HEK293 (cell line): ENCODE measurements around the gene NAGPA.

Experiments
- CTCF ChIA-PET: fragments of 350-600 bp; formaldehyde crosslinking; extraction: SDS; loops from one replicate; lab custom pipeline; 2021; ENCODE audit warnings: antibody characterized with exemption; lab: Yijun Ruan, JAX
- POLR2A ChIA-PET: fragments of 300-600 bp; formaldehyde crosslinking; extraction: SDS; loops from one replicate; lab custom pipeline; 2020; ENCODE audit warnings: antibody characterized with exemption, inconsistent platforms; lab: Yijun Ruan, JAX
- H3K27ac ChIP-seq: fragments of 200-500 bp; sonication (Bioruptor generic); 2 replicates; pipeline ENCODE4 v1.5.1; 2014; ENCODE audit warnings: low read depth, low read length, control low read depth, inconsistent platforms; ENCODE audit errors: extremely low read depth
- H3K36me3 ChIP-seq, 2 experiments: fragments of 200-500 bp in 1 of 2; sonication (Bioruptor generic) in 1 of 2; 1 replicate in 1 of 2; 2 replicates in 1 of 2; pipeline ENCODE4 v1.5.1; 2014 to 2017; ENCODE audit warnings: inconsistent platforms in 2 of 2, low read length in 2 of 2; ENCODE audit not compliant: control insufficient read depth in 2 of 2, insufficient read depth in 1 of 2
- H3K4me1 ChIP-seq: fragments of 200-500 bp; sonication (Bioruptor generic); 2 replicates; pipeline ENCODE4 v1.5.1; 2014; ENCODE audit warnings: mild to moderate bottlenecking, low read length, inconsistent platforms; ENCODE audit not compliant: control insufficient read depth, insufficient read depth
- H3K4me3 ChIP-seq: 2 replicates; pipeline ENCODE4 v1.5.1; 2011; ENCODE audit warnings: low read depth, mild to moderate bottlenecking, control low read depth, low read length, moderate library complexity
- H3K9me3 ChIP-seq: fragments of 200-500 bp; sonication (Bioruptor generic); 2 replicates; pipeline ENCODE4 v1.5.1; 2014; ENCODE audit warnings: low read depth, low read length, inconsistent platforms; ENCODE audit not compliant: control insufficient read depth, insufficient read depth
- BCL11A ChIP-seq: fragments of 450-650 bp; formaldehyde crosslinking; IDR thresholded peaks from 2 replicates; pipeline ENCODE4 v1.5.1; 2016; ENCODE audit warnings: low read depth, missing biosample characterization, missing genetic modification characterization
- BCL11B ChIP-seq: fragments of 450-650 bp; formaldehyde crosslinking; IDR thresholded peaks from 2 replicates; pipeline ENCODE4 v1.5.1; 2016; ENCODE audit warnings: low read depth, missing biosample characterization, missing genetic modification characterization
- GLIS1 ChIP-seq: fragments of 450-650 bp; formaldehyde crosslinking; IDR thresholded peaks from 2 replicates; pipeline ENCODE4 v1.5.1; 2016; ENCODE audit warnings: missing biosample characterization, missing genetic modification characterization
- KLF16 ChIP-seq: fragments of 450-650 bp; formaldehyde crosslinking; IDR thresholded peaks from 2 replicates; pipeline ENCODE4 v1.5.1; 2017; ENCODE audit warnings: missing biosample characterization, missing genetic modification characterization
- KLF7 ChIP-seq: fragments of 450-650 bp; formaldehyde crosslinking; IDR thresholded peaks from 2 replicates; pipeline ENCODE4 v1.5.1; 2016; ENCODE audit warnings: missing biosample characterization, missing genetic modification characterization, borderline replicate concordance
- MEIS1 ChIP-seq: sonication (generic); formaldehyde crosslinking; IDR thresholded peaks from 2 replicates; pipeline ENCODE4 v1.8.1; 2022; ENCODE audit warnings: missing genetic modification reagents, mild to moderate bottlenecking, borderline replicate concordance
- MYNN ChIP-seq: fragments of 450-650 bp; formaldehyde crosslinking; IDR thresholded peaks from 2 replicates; pipeline ENCODE4 v1.5.1; 2016; ENCODE audit warnings: missing biosample characterization, missing genetic modification characterization, borderline replicate concordance
- RBAK ChIP-seq: fragments of 450-650 bp; formaldehyde crosslinking; IDR thresholded peaks from 2 replicates; pipeline ENCODE4 v1.5.1; 2016; ENCODE audit warnings: missing biosample characterization, missing genetic modification characterization
- SCRT1 ChIP-seq: fragments of 450-650 bp; formaldehyde crosslinking; IDR thresholded peaks from 2 replicates; pipeline ENCODE4 v1.5.1; 2016; ENCODE audit warnings: missing biosample characterization, missing genetic modification characterization, borderline replicate concordance
- YY2 ChIP-seq: fragments of 450-650 bp; formaldehyde crosslinking; IDR thresholded peaks from 2 replicates; pipeline ENCODE4 v1.5.1; 2016; ENCODE audit warnings: missing biosample characterization, missing genetic modification characterization
- ZFP41 ChIP-seq: fragments of 450-650 bp; formaldehyde crosslinking; IDR thresholded peaks from 2 replicates; pipeline ENCODE4 v1.5.1; 2016; ENCODE audit warnings: missing biosample characterization, missing genetic modification characterization, borderline replicate concordance
- ZNF16 ChIP-seq: fragments of 450-650 bp; formaldehyde crosslinking; IDR thresholded peaks from 2 replicates; pipeline ENCODE4 v1.5.1; 2016; ENCODE audit warnings: low read depth, missing biosample characterization, missing genetic modification characterization
- ZNF19 ChIP-seq: fragments of 450-650 bp; formaldehyde crosslinking; IDR thresholded peaks from 2 replicates; pipeline ENCODE4; 2016; ENCODE audit warnings: missing biosample characterization, missing genetic modification characterization, low read depth
- ZNF202 ChIP-seq: fragments of 450-650 bp; formaldehyde crosslinking; IDR thresholded peaks from 2 replicates; pipeline ENCODE4 v1.5.1; 2016; ENCODE audit warnings: missing biosample characterization, missing genetic modification characterization, borderline replicate concordance
- ZNF239 ChIP-seq: fragments of 450-650 bp; formaldehyde crosslinking; IDR thresholded peaks from 2 replicates; pipeline ENCODE4 v1.5.1; 2016; ENCODE audit warnings: missing biosample characterization, missing genetic modification characterization
- ZNF302 ChIP-seq: fragments of 450-650 bp; formaldehyde crosslinking; IDR thresholded peaks from 2 replicates; pipeline ENCODE4 v1.5.1; 2016; ENCODE audit warnings: missing biosample characterization, missing genetic modification characterization, low read depth
- ZNF335 ChIP-seq: fragments of 450-650 bp; formaldehyde crosslinking; conservative IDR thresholded peaks from 2 replicates; pipeline ENCODE4 v1.5.1; 2016; ENCODE audit warnings: missing biosample characterization, missing genetic modification characterization
- ZNF341 ChIP-seq: fragments of 450-650 bp; formaldehyde crosslinking; IDR thresholded peaks from 2 replicates; pipeline ENCODE4; 2016; ENCODE audit warnings: low read depth, missing biosample characterization, missing genetic modification characterization
- ZNF366 ChIP-seq: fragments of 450-650 bp; formaldehyde crosslinking; conservative IDR thresholded peaks from 2 replicates; pipeline ENCODE4 v1.5.1; 2016; ENCODE audit warnings: missing biosample characterization, missing genetic modification characterization
- TF ChIP-seq, protein P1 (sequence below): fragments of 450-650 bp; formaldehyde crosslinking; IDR thresholded peaks from 2 replicates; pipeline ENCODE4 v1.5.1; 2016; ENCODE audit warnings: missing biosample characterization, missing genetic modification characterization
- TF ChIP-seq, protein P2 (sequence below): fragments of 450-650 bp; formaldehyde crosslinking; IDR thresholded peaks from 2 replicates; pipeline ENCODE4 v1.5.1; 2016; ENCODE audit warnings: missing biosample characterization, missing genetic modification characterization
- TF ChIP-seq, protein P3 (sequence below): fragments of 450-650 bp; formaldehyde crosslinking; IDR thresholded peaks from 2 replicates; pipeline ENCODE4 v1.5.1; 2016; ENCODE audit warnings: missing biosample characterization, missing genetic modification characterization

Gene NAGPA

DNA sequence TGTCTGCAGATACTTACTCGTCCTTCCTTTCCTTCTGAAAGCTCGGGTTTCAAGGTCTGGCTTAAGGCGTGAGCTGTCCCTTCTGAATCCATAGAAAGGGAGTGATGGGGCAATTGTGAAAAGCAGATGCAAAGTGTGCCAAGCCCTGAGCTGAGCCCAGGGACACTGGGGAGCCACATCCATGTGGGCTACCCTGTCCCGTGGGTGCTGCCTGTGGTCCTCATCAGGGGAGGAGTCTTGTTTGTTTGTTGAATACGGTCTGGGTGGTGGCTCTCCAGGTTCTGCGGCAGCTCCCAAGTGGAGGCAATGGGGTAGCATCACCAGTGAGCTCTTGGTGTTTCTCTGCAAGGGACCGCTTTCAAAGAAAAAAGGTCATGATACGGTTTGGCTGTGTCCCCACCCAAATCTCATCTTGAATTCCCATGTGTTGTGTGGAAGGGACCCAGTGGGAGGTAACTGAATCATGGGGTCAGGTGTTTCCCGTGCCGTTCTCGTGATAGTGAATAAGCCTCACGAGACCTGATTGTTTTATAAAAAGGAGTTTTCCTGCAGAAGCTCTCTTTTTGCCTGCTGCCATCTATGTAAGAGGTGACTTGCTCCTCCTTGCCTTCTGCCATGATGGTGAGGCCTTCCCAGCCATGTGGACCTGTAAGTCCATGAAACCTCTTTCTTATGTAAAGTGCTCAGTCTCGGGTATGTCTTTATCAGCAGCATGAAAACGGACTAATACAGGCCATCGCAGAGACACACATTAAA lies 36.9 kb upstream of the NAGPA start:
- no peak for TF ChIP-seq ZNF366 (tag by site-specific recombination)
- TF ChIP-seq GLIS1 (tag by site-specific recombination): no peak
- no peak for TF ChIP-seq BCL11B (tag by site-specific recombination)
- Histone ChIP-seq H3K9me3 (no peaks in the 10 kb centered on the region), H3K4me3 (no peak overlapping the region), H3K4me1 (peaks cover 4% of the 10 kb centered on the region), H3K36me3 (peaks cover 0 to 20% of the 10 kb centered on the region in 2 experiments; a peak in 1 of 3 replicates), H3K27ac (no peak overlapping the region)
- ChIA-PET POLR2A (no interaction called here), CTCF (interaction anchor here (0.6 to 1.2 kb wide), 2 partner anchors 8 to 853 kb away, joined by 3 read pairs; no protein-coding TSS in a partner anchor)

DNA sequence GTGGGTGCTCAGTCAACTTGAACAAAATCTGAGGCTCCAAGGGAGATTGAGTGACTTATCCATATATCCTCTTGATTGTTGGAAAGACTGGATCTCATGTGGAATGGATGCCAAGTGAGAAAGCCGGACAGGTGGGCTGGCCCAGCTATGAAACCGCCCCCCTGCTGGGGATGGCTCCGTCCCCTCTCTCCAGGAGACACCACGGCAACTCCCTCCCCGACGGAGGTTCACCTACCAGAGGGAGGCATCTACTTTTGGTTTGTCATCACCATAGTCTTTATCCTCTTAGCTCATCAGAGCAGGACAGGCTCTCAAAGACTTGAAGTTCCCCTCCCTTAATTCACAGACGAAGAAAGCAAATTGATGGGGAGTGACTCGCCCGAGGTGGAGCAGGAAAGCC lies 36.1 kb upstream of the NAGPA start:
- no peak overlapping the region for H3K27ac ChIP-seq
- peaks cover 12% of the 10 kb centered on the region for H3K4me1 ChIP-seq
- TF ChIP-seq RBAK (no peak), KLF16 (no peak), MEIS1 (CRISPR knock-in tag) (no peak), MYNN (no peak), ZFP41 (tag by site-specific recombination) (no peak), ZNF239 (tag by site-specific recombination) (no peak), ZNF302 (no peak), ZNF335 (no peak), KLF7 (no peak), ZNF202 (tag by site-specific recombination) (no peak), BCL11A (no peak), ZNF16 (tag by site-specific recombination) (no peak), YY2 (no peak), ZNF19 (no peak), ZNF341 (tag by site-specific recombination) (no peak), SCRT1 (no peak)
- TF ChIP-seq, protein P1, sequence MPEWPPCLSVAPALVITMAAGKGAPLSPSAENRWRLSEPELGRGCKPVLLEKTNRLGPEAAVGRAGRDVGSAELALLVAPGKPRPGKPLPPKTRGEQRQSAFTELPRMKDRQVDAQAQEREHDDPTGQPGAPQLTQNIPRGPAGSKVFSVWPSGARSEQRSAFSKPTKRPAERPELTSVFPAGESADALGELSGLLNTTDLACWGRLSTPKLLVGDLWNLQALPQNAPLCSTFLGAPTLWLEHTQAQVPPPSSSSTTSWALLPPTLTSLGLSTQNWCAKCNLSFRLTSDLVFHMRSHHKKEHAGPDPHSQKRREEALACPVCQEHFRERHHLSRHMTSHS (tag by site-specific recombination): no peak
- TF ChIP-seq, protein P2, sequence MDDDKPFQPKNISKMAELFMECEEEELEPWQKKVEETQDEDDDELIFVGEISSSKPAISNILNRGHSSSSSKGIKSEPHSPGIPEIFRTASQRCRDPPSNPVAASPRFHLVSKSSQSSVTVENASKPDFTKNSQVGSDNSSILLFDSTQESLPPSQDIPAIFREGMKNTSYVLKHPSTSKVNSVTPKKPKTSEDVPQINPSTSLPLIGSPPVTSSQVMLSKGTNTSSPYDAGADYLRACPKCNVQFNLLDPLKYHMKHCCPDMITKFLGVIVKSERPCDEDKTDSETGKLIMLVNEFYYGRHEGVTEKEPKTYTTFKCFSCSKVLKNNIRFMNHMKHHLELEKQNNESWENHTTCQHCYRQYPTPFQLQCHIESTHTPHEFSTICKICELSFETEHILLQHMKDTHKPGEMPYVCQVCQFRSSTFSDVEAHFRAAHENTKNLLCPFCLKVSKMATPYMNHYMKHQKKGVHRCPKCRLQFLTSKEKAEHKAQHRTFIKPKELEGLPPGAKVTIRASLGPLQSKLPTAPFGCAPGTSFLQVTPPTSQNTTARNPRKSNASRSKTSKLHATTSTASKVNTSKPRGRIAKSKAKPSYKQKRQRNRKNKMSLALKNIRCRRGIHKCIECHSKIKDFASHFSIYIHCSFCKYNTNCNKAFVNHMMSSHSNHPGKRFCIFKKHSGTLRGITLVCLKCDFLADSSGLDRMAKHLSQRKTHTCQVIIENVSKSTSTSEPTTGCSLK (tag by site-specific recombination): no peak
- TF ChIP-seq, protein P3, sequence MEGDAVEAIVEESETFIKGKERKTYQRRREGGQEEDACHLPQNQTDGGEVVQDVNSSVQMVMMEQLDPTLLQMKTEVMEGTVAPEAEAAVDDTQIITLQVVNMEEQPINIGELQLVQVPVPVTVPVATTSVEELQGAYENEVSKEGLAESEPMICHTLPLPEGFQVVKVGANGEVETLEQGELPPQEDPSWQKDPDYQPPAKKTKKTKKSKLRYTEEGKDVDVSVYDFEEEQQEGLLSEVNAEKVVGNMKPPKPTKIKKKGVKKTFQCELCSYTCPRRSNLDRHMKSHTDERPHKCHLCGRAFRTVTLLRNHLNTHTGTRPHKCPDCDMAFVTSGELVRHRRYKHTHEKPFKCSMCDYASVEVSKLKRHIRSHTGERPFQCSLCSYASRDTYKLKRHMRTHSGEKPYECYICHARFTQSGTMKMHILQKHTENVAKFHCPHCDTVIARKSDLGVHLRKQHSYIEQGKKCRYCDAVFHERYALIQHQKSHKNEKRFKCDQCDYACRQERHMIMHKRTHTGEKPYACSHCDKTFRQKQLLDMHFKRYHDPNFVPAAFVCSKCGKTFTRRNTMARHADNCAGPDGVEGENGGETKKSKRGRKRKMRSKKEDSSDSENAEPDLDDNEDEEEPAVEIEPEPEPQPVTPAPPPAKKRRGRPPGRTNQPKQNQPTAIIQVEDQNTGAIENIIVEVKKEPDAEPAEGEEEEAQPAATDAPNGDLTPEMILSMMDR (tag by site-specific recombination): no peak
- peaks cover 0 to 12% of the 10 kb centered on the region in 2 experiments; a peak in 1 of 3 replicates for H3K36me3 ChIP-seq
- no peak overlapping the region for H3K4me3 ChIP-seq
- ChIA-PET CTCF (no interaction called here), POLR2A (no interaction called here)
- H3K9me3 ChIP-seq: no peaks in the 10 kb centered on the region
